ENCODE results near the gene HINT2. TPM values are rescaled to one million over a fixed set of nuclear protein-coding genes. Genes with fewer than 3 reads are reported as not detected.

The HINT2 gene
- total RNA-seq, 1 donor: 17.0 TPM

GRCh38 chr9:35790385-35791296, 24.2 kb downstream of the HINT2 start:
- Histone ChIP-seq H3K27me3 (ENCODE audit: insufficient read depth, low read length) (peaks cover 5% of the 10 kb centered on the region), H3K4me2 (ENCODE audit: insufficient read depth, low read length) (peak overlapping the region; percentile 76), H3K36me3 (ENCODE audit: insufficient read depth, low read length) (no peaks in the 10 kb centered on the region), H4K20me1 (ENCODE audit: insufficient read depth, low read length) (no peaks in the 10 kb centered on the region), H2AFZ (ENCODE audit: low read length) (peak overlapping the region; percentile 85), H3K9me3 (ENCODE audit: low read depth, low read length) (no peaks in the 10 kb centered on the region), H3K27ac (ENCODE audit: low read depth, low read length) (no peak overlapping the region), H3K79me2 (ENCODE audit: insufficient read depth, low read length) (peaks cover 35% of the 10 kb centered on the region), H3K4me1 (ENCODE audit: insufficient read depth, low read length) (peaks cover 42% of the 10 kb centered on the region), H3K4me3 (ENCODE audit: insufficient read depth, low read length) (peak overlapping the region; percentile 60)
- TF ChIP-seq, protein P1, sequence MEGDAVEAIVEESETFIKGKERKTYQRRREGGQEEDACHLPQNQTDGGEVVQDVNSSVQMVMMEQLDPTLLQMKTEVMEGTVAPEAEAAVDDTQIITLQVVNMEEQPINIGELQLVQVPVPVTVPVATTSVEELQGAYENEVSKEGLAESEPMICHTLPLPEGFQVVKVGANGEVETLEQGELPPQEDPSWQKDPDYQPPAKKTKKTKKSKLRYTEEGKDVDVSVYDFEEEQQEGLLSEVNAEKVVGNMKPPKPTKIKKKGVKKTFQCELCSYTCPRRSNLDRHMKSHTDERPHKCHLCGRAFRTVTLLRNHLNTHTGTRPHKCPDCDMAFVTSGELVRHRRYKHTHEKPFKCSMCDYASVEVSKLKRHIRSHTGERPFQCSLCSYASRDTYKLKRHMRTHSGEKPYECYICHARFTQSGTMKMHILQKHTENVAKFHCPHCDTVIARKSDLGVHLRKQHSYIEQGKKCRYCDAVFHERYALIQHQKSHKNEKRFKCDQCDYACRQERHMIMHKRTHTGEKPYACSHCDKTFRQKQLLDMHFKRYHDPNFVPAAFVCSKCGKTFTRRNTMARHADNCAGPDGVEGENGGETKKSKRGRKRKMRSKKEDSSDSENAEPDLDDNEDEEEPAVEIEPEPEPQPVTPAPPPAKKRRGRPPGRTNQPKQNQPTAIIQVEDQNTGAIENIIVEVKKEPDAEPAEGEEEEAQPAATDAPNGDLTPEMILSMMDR (IDR thresholded peaks at IDR 0.05; ENCODE audit: extremely low read depth, low read depth, low read length): peak; percentile 91
- DNase-seq (ENCODE audit: insufficient read length, low spot score, missing footprints): peak; percentile 97

- H3K9me3 ChIP-seq (ENCODE audit: low read depth, low read length): no peaks in the 10 kb centered on the region
- no peak overlapping the region for H2AFZ ChIP-seq (ENCODE audit: low read length)
- peaks cover 36% of the 10 kb centered on the region for H3K4me1 ChIP-seq (ENCODE audit: insufficient read depth, low read length)
- DNase-seq (ENCODE audit: insufficient read length, low spot score, missing footprints): no peak
- TF ChIP-seq, protein P1 (IDR thresholded peaks at IDR 0.05; ENCODE audit: extremely low read depth, low read depth, low read length): no peak
- H3K79me2 ChIP-seq (ENCODE audit: insufficient read depth, low read length): peaks cover 29% of the 10 kb centered on the region
- peaks cover 8% of the 10 kb centered on the region for H3K27me3 ChIP-seq (ENCODE audit: insufficient read depth, low read length)
- no peaks in the 10 kb centered on the region for H4K20me1 ChIP-seq (ENCODE audit: insufficient read depth, low read length)
- H3K4me2 ChIP-seq (ENCODE audit: insufficient read depth, low read length): no peak overlapping the region
- no peak overlapping the region for H3K27ac ChIP-seq (ENCODE audit: low read depth, low read length)
- no peaks in the 10 kb centered on the region for H3K36me3 ChIP-seq (ENCODE audit: insufficient read depth, low read length)
- no peak overlapping the region for H3K4me3 ChIP-seq (ENCODE audit: insufficient read depth, low read length)
These were observed 24.8 kb downstream of the HINT2 start for GRCh38 chr9:35790025-35790384.

DNA sequence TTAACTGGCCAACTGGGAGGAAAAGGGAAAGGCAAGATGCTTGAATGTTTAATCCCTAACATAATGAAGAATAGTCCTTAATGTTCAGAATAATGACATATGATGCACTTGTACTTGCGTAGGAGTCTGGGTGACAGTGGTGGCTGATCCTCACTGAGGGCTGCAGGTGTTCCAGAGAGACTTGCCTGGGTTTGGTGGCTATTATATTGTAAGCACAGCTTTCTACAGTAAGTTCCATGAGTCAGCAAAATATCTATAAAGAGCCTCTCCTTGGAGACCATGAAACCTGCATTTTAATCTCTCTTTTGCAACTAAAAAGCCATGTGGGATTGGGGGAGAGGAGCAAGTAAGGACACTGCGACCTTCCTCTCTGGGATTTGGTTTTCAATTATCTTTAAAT, 25.3 kb downstream of the HINT2 start:
- Histone ChIP-seq H3K4me2 (ENCODE audit: insufficient read depth, low read length) (no peak overlapping the region), H3K9me3 (ENCODE audit: low read depth, low read length) (no peaks in the 10 kb centered on the region), H4K20me1 (ENCODE audit: insufficient read depth, low read length) (no peaks in the 10 kb centered on the region), H3K4me1 (ENCODE audit: insufficient read depth, low read length) (peaks cover 31% of the 10 kb centered on the region), H3K36me3 (ENCODE audit: insufficient read depth, low read length) (no peaks in the 10 kb centered on the region), H3K4me3 (ENCODE audit: insufficient read depth, low read length) (no peak overlapping the region), H3K27me3 (ENCODE audit: insufficient read depth, low read length) (peaks cover 11% of the 10 kb centered on the region), H2AFZ (ENCODE audit: low read length) (no peak overlapping the region), H3K79me2 (ENCODE audit: insufficient read depth, low read length) (peaks cover 24% of the 10 kb centered on the region), H3K27ac (ENCODE audit: low read depth, low read length) (no peak overlapping the region)
- TF ChIP-seq, protein P1 (IDR thresholded peaks at IDR 0.05; ENCODE audit: extremely low read depth, low read depth, low read length): no peak
- DNase-seq (ENCODE audit: insufficient read length, low spot score, missing footprints): no peak

DNA sequence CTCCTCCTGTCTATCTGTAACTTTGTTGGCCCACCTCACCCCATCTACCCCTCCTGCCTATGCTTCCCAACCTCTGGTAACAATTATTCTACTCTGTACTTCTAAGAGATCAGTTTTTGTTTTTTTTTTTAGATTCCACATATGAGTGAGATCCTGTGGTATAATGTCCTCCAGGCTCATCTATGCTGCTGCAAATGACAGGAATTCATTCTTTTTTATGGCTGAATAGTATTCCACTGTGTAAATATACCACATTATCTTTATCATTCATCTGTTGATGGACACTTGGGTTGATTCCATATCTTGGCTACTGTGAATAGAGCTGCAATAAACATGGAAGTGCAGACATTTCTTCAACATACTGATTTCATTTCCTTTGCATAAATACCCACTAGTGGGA, 31.4 kb downstream of the HINT2 start:
- no peak for DNase-seq (ENCODE audit: insufficient read length, low spot score, missing footprints)

More for the DNA sequence above, 31.4 kb downstream of the HINT2 start:
- H3K27me3 ChIP-seq (ENCODE audit: insufficient read depth, low read length): peaks cover 40% of the 10 kb centered on the region
- TF ChIP-seq, protein P1 (IDR thresholded peaks at IDR 0.05; ENCODE audit: extremely low read depth, low read depth, low read length): no peak
- no peaks in the 10 kb centered on the region for H3K9me3 ChIP-seq (ENCODE audit: low read depth, low read length)
- no peaks in the 10 kb centered on the region for H4K20me1 ChIP-seq (ENCODE audit: insufficient read depth, low read length)
- H3K4me2 ChIP-seq (ENCODE audit: insufficient read depth, low read length): no peak overlapping the region
- no peak overlapping the region for H2AFZ ChIP-seq (ENCODE audit: low read length)
- H3K4me1 ChIP-seq (ENCODE audit: insufficient read depth, low read length): no peaks in the 10 kb centered on the region
- no peaks in the 10 kb centered on the region for H3K79me2 ChIP-seq (ENCODE audit: insufficient read depth, low read length)
- H3K4me3 ChIP-seq (ENCODE audit: insufficient read depth, low read length): no peak overlapping the region
- no peak overlapping the region for H3K27ac ChIP-seq (ENCODE audit: low read depth, low read length)
- no peaks in the 10 kb centered on the region for H3K36me3 ChIP-seq (ENCODE audit: insufficient read depth, low read length)

Data from osteoblast (primary cell).